Esophagus (tissue), 2 donors: ENCODE data around the gene DOCK6. TPM values are rescaled to one million over a fixed set of nuclear protein-coding genes. Genes with fewer than 3 reads are reported as not detected.
A peak's percentile ranks its signal among the peaks of the same experiment; 100 is the strongest.

Source experiments
- H3K27ac ChIP-seq, 2 donors: one replicate each; pipeline ENCODE4 v1.5.1; 2013; ENCODE audit warnings: low read depth in 2 of 2, mild to moderate bottlenecking in 2 of 2, inconsistent platforms in 1 of 2, low read length in 1 of 2, moderate library complexity in 1 of 2
- H3K27me3 ChIP-seq, 2 donors: one replicate each; pipeline ENCODE4 v1.6.1; 2013; ENCODE audit warnings: low read length in 2 of 2, control low read depth in 1 of 2, mild to moderate bottlenecking in 1 of 2; ENCODE audit not compliant: insufficient read depth in 2 of 2, control insufficient read depth in 1 of 2
- H3K36me3 ChIP-seq, 2 donors: one replicate each; pipeline ENCODE4 v1.6.1; 2013; ENCODE audit warnings: low read length in 1 of 2; ENCODE audit not compliant: control insufficient read depth in 2 of 2, insufficient read depth in 2 of 2
- H3K4me1 ChIP-seq, 2 donors: one replicate each; pipeline ENCODE4 v1.6.1; 2013; ENCODE audit warnings: low read length in 1 of 2; ENCODE audit not compliant: control insufficient read depth in 2 of 2, insufficient read depth in 2 of 2
- H3K4me3 ChIP-seq, 2 donors: one replicate each; pipeline ENCODE4 v1.5.1; 2013; ENCODE audit warnings: low read length in 2 of 2, mild to moderate bottlenecking in 2 of 2, low read depth in 1 of 2, moderate library complexity in 1 of 2
- H3K9me3 ChIP-seq, 2 donors: one replicate each; pipeline ENCODE4 v1.6.1; 2013; ENCODE audit warnings: mild to moderate bottlenecking in 2 of 2, low read depth in 1 of 2, low read length in 1 of 2, moderate library complexity in 1 of 2; ENCODE audit not compliant: control insufficient read depth in 2 of 2, insufficient read depth in 1 of 2
- WGBS, 2 donors: extraction: QIAGEN DNeasy Blood & Tissue Kit; methylation state at CpG; one replicate each; pipeline ENCODE4 v1.1.7; 2013; 5-methylcytosine and 5-hydroxymethylcytosine counted together
- polyA plus RNA-seq, 2 donors: library from polyadenylated mRNA; stranded (reverse); fragments of 200-250 nt; gene quantifications; one replicate each; pipeline ENCODE4 v1.2.3, GENCODE V29; 2013
- donor health status: healthy with polysubstance abuse.
- donor health status: Bipolar disorder and iron deficiency.

DOCK6 gene
- polyA plus RNA-seq, 2 donors = 25.8 to 53.5 TPM

GRCh38 chr19:11210656-11210928 is 51.7 kb downstream of the DOCK6 start:
- Histone ChIP-seq H3K27me3 (no peaks in the 10 kb centered on the region), H3K4me1 (no peaks in the 10 kb centered on the region), H3K27ac (no peak overlapping the region), H3K9me3 (no peaks in the 10 kb centered on the region), H3K4me3 (no peak overlapping the region), H3K36me3 (peaks cover 4 to 43% of the 10 kb centered on the region in 2 donors)
- WGBS, 2 donors = 95 to 100% methylated on average over 1 of the region's 1 CpG

GRCh38 chr19:11209839-11210655 is 52.3 kb downstream of the DOCK6 start:
- H3K9me3 ChIP-seq = no peaks in the 10 kb centered on the region
- peak overlapping the region in 1 of 2 donors; percentile 39 for H3K27ac ChIP-seq

GRCh38 chr19:11208561-11209471 is 53.5 kb downstream of the DOCK6 start:
- WGBS, 2 donors = 85 to 89% methylated on average over 32 to 38 of the region's 38 CpGs
- Histone ChIP-seq H3K27ac (no peak overlapping the region), H3K27me3 (no peaks in the 10 kb centered on the region), H3K4me3 (no peak overlapping the region), H3K36me3 (peaks cover 0 to 31% of the 10 kb centered on the region in 2 donors), H3K4me1 (no peaks in the 10 kb centered on the region), H3K9me3 (no peaks in the 10 kb centered on the region)

More at GRCh38 chr19:11209839-11210655, 52.3 kb downstream of the DOCK6 start:
- 76 to 83% methylated on average over 2 of the region's 2 CpGs for WGBS, 2 donors
- H3K4me1 ChIP-seq = no peaks in the 10 kb centered on the region
- H3K36me3 ChIP-seq = peaks cover 0 to 38% of the 10 kb centered on the region in 2 donors
- H3K4me3 ChIP-seq = no peak overlapping the region
- H3K27me3 ChIP-seq = no peaks in the 10 kb centered on the region

- H3K27me3 ChIP-seq = no peaks in the 10 kb centered on the region
- H3K9me3 ChIP-seq = no peaks in the 10 kb centered on the region
- H3K27ac ChIP-seq = no peak overlapping the region
- WGBS, 2 donors = 77 to 78% methylated on average over 9 of the region's 9 CpGs
- H3K36me3 ChIP-seq = peaks cover 0 to 22% of the 10 kb centered on the region in 2 donors
- H3K4me1 ChIP-seq = no peaks in the 10 kb centered on the region
- no peak overlapping the region for H3K4me3 ChIP-seq
Observed at GRCh38 chr19:11205939-11206570, 56.3 kb downstream of the DOCK6 start.

GRCh38 chr19:11204943-11205349 is 57.4 kb downstream of the DOCK6 start:
- Histone ChIP-seq H3K27me3 (no peaks in the 10 kb centered on the region), H3K27ac (peak overlapping the region in 1 of 2 donors; percentile 23), H3K9me3 (no peaks in the 10 kb centered on the region), H3K4me3 (no peak overlapping the region), H3K36me3 (peaks cover 0 to 17% of the 10 kb centered on the region in 2 donors), H3K4me1 (no peaks in the 10 kb centered on the region)
- 46% methylated on average over 5 of the region's 5 CpGs for WGBS, 2 donors

- Histone ChIP-seq H3K9me3 (no peaks in the 10 kb centered on the region), H3K27ac (peak overlapping the region; percentile 52 to 85), H3K27me3 (no peaks in the 10 kb centered on the region), H3K4me1 (no peaks in the 10 kb centered on the region), H3K36me3 (peaks cover 0 to 15% of the 10 kb centered on the region in 2 donors), H3K4me3 (no peak overlapping the region)
- WGBS, 2 donors = 70 to 80% methylated on average over 9 of the region's 9 CpGs
Observed at GRCh38 chr19:11204076-11204602, 58.2 kb downstream of the DOCK6 start.

- H3K9me3 ChIP-seq = no peaks in the 10 kb centered on the region
- H3K27me3 ChIP-seq = no peaks in the 10 kb centered on the region
- 45 to 52% methylated on average over 16 to 17 of the region's 17 CpGs for WGBS, 2 donors
- peaks cover 0 to 8% of the 10 kb centered on the region in 2 donors for H3K36me3 ChIP-seq
- H3K4me1 ChIP-seq = no peaks in the 10 kb centered on the region
- no peak overlapping the region for H3K4me3 ChIP-seq
- H3K27ac ChIP-seq = peak overlapping the region; percentile 85
Observed at GRCh38 chr19:11203194-11204075, 58.9 kb downstream of the DOCK6 start.

- 71 to 77% methylated on average over 20 of the region's 20 CpGs for WGBS, 2 donors
Observed at GRCh38 chr19:11202488-11203193, 59.7 kb downstream of the DOCK6 start.

More at GRCh38 chr19:11202488-11203193, 59.7 kb downstream of the DOCK6 start:
- Histone ChIP-seq H3K27me3 (no peaks in the 10 kb centered on the region), H3K4me3 (no peak overlapping the region), H3K9me3 (no peaks in the 10 kb centered on the region), H3K36me3 (peaks cover 0 to 8% of the 10 kb centered on the region in 2 donors), H3K27ac (peak overlapping the region; percentile 85), H3K4me1 (no peaks in the 10 kb centered on the region)
